ENCODE data around the gene HACD2. TPM values are rescaled to one million over a fixed set of nuclear protein-coding genes. Genes with fewer than 3 reads are reported as not detected.

HACD2 gene
- total RNA-seq, 1 experiment from 2014 or later: 97.7 TPM

DNA sequence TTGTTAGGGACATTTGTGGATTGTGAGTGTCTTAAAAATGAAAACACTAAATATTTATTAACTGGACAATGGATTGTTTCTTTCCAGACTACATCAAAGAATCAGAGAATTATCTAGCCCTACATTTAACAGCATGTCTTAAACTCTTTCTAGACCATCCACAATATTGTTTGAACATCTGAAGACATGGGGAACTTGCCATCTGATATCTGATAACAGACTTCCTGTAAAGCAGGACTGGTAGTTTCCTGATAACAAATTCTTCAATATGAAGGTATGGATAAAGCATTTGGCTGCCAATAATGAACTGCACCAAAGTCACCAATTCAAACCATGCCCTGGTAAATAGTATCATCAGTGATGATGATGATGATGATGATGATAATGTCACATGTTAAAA is 26.2 kb upstream of the HACD2 start:
- H3K27ac Mint-ChIP-seq (ENCODE audit: low read depth, unreplicated experiment): no peak overlapping the region
- intact Hi-C loops (cut with micrococcal nuclease): no loop called here
- POLR2A ChIA-PET: no interaction called here
- BruUV-seq (replicated peaks): no TSS peak
- TF ChIP-seq, protein P1, sequence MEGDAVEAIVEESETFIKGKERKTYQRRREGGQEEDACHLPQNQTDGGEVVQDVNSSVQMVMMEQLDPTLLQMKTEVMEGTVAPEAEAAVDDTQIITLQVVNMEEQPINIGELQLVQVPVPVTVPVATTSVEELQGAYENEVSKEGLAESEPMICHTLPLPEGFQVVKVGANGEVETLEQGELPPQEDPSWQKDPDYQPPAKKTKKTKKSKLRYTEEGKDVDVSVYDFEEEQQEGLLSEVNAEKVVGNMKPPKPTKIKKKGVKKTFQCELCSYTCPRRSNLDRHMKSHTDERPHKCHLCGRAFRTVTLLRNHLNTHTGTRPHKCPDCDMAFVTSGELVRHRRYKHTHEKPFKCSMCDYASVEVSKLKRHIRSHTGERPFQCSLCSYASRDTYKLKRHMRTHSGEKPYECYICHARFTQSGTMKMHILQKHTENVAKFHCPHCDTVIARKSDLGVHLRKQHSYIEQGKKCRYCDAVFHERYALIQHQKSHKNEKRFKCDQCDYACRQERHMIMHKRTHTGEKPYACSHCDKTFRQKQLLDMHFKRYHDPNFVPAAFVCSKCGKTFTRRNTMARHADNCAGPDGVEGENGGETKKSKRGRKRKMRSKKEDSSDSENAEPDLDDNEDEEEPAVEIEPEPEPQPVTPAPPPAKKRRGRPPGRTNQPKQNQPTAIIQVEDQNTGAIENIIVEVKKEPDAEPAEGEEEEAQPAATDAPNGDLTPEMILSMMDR (IDR thresholded peaks at IDR 0.05; ENCODE audit: unreplicated experiment): no peak
- DNase-seq (ENCODE audit: unreplicated experiment): no peak
- peaks cover 35% of the 10 kb centered on the region for H3K36me3 Mint-ChIP-seq (ENCODE audit: insufficient read depth, unreplicated experiment)
- no peaks in the 10 kb centered on the region for H3K27me3 Mint-ChIP-seq (ENCODE audit: insufficient read depth, unreplicated experiment)
- CTCF ChIA-PET: no interaction called here
- peaks cover 5% of the 10 kb centered on the region for H3K4me1 Mint-ChIP-seq (ENCODE audit: insufficient read depth, unreplicated experiment)
- H3K4me3 Mint-ChIP-seq (ENCODE audit: unreplicated experiment): no peak overlapping the region
- no peaks in the 10 kb centered on the region for H3K9me3 Mint-ChIP-seq (ENCODE audit: unreplicated experiment)

DNA sequence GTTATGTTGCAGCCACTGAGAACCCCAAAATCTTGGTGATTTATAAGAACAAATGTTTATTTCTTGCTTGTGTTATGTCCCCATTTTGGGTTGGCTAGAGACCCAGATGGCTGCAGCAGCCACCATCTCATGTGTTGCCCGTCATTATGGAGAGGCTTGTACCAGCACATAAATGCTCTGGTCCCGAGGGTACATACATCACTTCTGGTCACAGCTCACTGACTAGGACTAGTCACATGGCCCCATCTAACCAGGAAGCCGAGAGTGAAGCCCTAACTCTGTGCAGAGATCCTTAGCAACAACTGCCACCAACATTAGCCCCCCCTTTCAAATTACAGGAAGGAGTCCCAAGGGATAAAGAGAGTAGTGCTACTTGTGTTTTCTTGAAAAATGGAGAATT is 25.5 kb upstream of the HACD2 start:
- Mint-ChIP-seq H3K9me3 (ENCODE audit: unreplicated experiment) (no peaks in the 10 kb centered on the region), H3K27ac (ENCODE audit: low read depth, unreplicated experiment) (no peak overlapping the region), H3K36me3 (ENCODE audit: insufficient read depth, unreplicated experiment) (peaks cover 35% of the 10 kb centered on the region), H3K4me1 (ENCODE audit: insufficient read depth, unreplicated experiment) (peaks cover 11% of the 10 kb centered on the region), H3K27me3 (ENCODE audit: insufficient read depth, unreplicated experiment) (no peaks in the 10 kb centered on the region), H3K4me3 (ENCODE audit: unreplicated experiment) (no peak overlapping the region)
- no peak for DNase-seq (ENCODE audit: unreplicated experiment)
- intact Hi-C loops (cut with micrococcal nuclease): no loop called here
- BruUV-seq (replicated peaks): no TSS peak
- CTCF ChIA-PET: no interaction called here
- POLR2A ChIA-PET: no interaction called here
- TF ChIP-seq, protein P1 (IDR thresholded peaks at IDR 0.05; ENCODE audit: unreplicated experiment): no peak

DNA sequence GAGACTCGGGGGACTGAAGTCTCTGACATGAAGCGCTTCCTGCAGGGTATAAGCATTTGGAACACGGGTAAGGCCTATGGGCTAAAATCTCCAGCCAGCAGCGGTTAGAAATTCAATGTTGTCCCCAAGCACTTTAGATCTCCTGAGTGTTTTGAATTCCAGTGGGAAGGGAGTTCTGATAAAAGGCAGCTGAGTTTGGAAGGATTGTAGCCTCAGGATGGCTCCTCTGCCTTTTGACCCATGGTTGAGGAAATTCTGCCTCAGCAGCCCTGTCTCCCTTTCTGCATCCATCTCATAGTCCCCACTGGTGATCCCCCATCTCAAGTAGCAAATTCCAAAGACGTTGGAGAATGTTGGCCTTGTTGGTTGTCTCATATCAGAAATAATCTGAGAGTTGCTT is 24.2 kb upstream of the HACD2 start:
- Mint-ChIP-seq H3K27me3 (ENCODE audit: insufficient read depth, unreplicated experiment) (no peaks in the 10 kb centered on the region), H3K4me1 (ENCODE audit: insufficient read depth, unreplicated experiment) (peaks cover 16% of the 10 kb centered on the region), H3K4me3 (ENCODE audit: unreplicated experiment) (no peak overlapping the region), H3K9me3 (ENCODE audit: unreplicated experiment) (no peaks in the 10 kb centered on the region), H3K27ac (ENCODE audit: low read depth, unreplicated experiment) (no peak overlapping the region), H3K36me3 (ENCODE audit: insufficient read depth, unreplicated experiment) (peaks cover 29% of the 10 kb centered on the region)
- no peak for DNase-seq (ENCODE audit: unreplicated experiment)
- no TSS peak for BruUV-seq (replicated peaks)
- TF ChIP-seq, protein P1 (IDR thresholded peaks at IDR 0.05; ENCODE audit: unreplicated experiment): no peak
- ChIA-PET POLR2A (interaction anchor here (1.4 kb wide), 1 partner anchor 25 kb away, joined by 5 read pairs; no protein-coding TSS in a partner anchor), CTCF (interaction anchor here (0.6 to 1.0 kb wide), 3 partner anchors 11 to 147 kb away, joined by 3 read pairs; no protein-coding TSS in a partner anchor)
- intact Hi-C loops (cut with micrococcal nuclease): no loop called here

DNA sequence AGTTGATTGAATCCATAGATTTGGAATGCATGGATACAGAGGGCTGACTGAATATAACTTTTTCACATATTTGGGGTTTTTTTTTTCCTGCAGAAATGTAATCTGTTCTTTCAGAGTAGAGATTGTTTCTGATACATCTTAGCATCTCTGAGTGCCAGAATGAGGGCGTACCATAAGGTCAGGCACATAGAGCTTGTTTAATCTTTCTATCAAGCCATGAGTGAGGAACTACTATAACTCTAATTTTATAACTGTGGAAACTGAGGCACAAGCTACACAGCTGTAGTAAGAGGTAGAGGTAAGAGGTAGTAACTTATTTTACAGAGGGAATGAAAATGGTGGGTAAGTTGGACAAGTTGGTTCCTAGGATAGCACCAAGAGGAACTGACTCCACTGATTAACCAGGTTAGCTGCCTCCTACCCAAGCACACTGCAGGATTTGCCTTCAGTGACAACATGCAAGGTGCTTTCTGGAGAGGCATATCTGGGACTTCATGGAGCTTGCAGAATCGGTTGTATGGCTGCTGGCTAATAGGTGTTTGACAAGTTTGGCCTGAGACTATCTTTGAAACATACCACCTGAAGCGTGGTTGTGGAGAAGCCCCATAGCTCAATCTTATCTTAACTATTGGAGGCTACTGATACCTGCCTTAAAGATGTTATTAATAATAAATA is 23.5 kb upstream of the HACD2 start:
- Mint-ChIP-seq H3K4me1 (ENCODE audit: insufficient read depth, unreplicated experiment) (peaks cover 16% of the 10 kb centered on the region), H3K27me3 (ENCODE audit: insufficient read depth, unreplicated experiment) (no peaks in the 10 kb centered on the region), H3K4me3 (ENCODE audit: unreplicated experiment) (no peak overlapping the region), H3K27ac (ENCODE audit: low read depth, unreplicated experiment) (no peak overlapping the region), H3K9me3 (ENCODE audit: unreplicated experiment) (no peaks in the 10 kb centered on the region), H3K36me3 (ENCODE audit: insufficient read depth, unreplicated experiment) (peaks cover 24% of the 10 kb centered on the region)
- TF ChIP-seq, protein P1 (IDR thresholded peaks at IDR 0.05; ENCODE audit: unreplicated experiment): no peak
- CTCF ChIA-PET: interaction anchor here (0.6 to 1.0 kb wide), 2 partner anchors 12 to 147 kb away, joined by 3 read pairs; no protein-coding TSS in a partner anchor
- intact Hi-C loops (cut with micrococcal nuclease): no loop called here
- no peak for DNase-seq (ENCODE audit: unreplicated experiment)
- POLR2A ChIA-PET: interaction anchor here (0.5 to 1.4 kb wide), 3 partner anchors 11 to 25 kb away, joined by 3 to 5 read pairs (median 3); no protein-coding TSS in a partner anchor
- BruUV-seq (replicated peaks): no TSS peak

Measured in MCF 10A (cell line).